IMR-90 (cell line): ENCODE results near the gene MAML3. TPM values are rescaled to one million over a fixed set of nuclear protein-coding genes. Genes with fewer than 3 reads are reported as not detected.

Experiments used
- ATAC-seq: fragments of 200-7000 bp; cut with Tn5 transposase; 2 replicates; pipeline ENCODE4 v1.9.1; 2020; ENCODE audit warnings: low read depth, mild to moderate bottlenecking, moderate library complexity
- BruUV-seq: library from RNA; stranded (reverse); fragments of 400-500 nt; replicated peaks from 2 replicates; lab custom pipeline; 2021; lab: Mats Ljungman, UMichigan
- CTCF ChIA-PET: fragments of 300-600 bp; formaldehyde crosslinking; extraction: SDS; loops from one replicate; lab custom pipeline; 2021; ENCODE audit warnings: antibody characterized with exemption; lab: Yijun Ruan, JAX
- POLR2A ChIA-PET: fragments of 300-600 bp; sonication (Branson Sonifier 250); formaldehyde crosslinking; loops from one replicate; lab custom pipeline; 2022; ENCODE audit warnings: antibody characterized with exemption; ENCODE audit not compliant: unreplicated experiment; lab: Charles Lee
- DNase-seq: peaks from one replicate; pipeline ENCODE4 v3.0.0; 2013
- H2AFZ ChIP-seq: replicated peaks from 2 replicates; pipeline ENCODE3; 2013; ENCODE audit warnings: low read length, mild to moderate bottlenecking; ENCODE audit not compliant: poor library complexity
- H2AK5ac ChIP-seq: 2 replicates; pipeline ENCODE4 v1.6.1; 2013; ENCODE audit warnings: low read depth, low read length, inconsistent platforms
- H2AK9ac ChIP-seq: replicated peaks from 2 replicates; pipeline ENCODE3; 2013; ENCODE audit warnings: mild to moderate bottlenecking, low read depth, low read length, moderate library complexity; ENCODE audit not compliant: poor library complexity
- H2BK120ac ChIP-seq: 2 replicates; pipeline ENCODE4 v1.6.1; 2013; ENCODE audit warnings: low read depth, low read length, inconsistent platforms
- H2BK15ac ChIP-seq: 3 replicates; pipeline ENCODE4 v1.6.1; 2013; ENCODE audit warnings: low read depth, low read length, inconsistent platforms
- H2BK20ac ChIP-seq: 2 replicates; pipeline ENCODE4 v1.6.1; 2013; ENCODE audit warnings: low read depth, mild to moderate bottlenecking, inconsistent platforms, low read length, moderate library complexity
- H2BK5ac ChIP-seq: 2 replicates; pipeline ENCODE4 v1.6.1; 2013; ENCODE audit warnings: mild to moderate bottlenecking, low read depth, low read length, inconsistent platforms; ENCODE audit not compliant: poor library complexity, severe bottlenecking
- H3K14ac ChIP-seq: replicated peaks from 2 replicates; pipeline ENCODE4 v1.6.1; 2013; ENCODE audit warnings: low read depth, low read length, inconsistent platforms
- H3K18ac ChIP-seq: 2 replicates; pipeline ENCODE4 v1.6.1; 2013; ENCODE audit warnings: low read depth, low read length, control low read depth
- H3K23ac ChIP-seq: 2 replicates; pipeline ENCODE4 v1.6.1; 2013; ENCODE audit warnings: low read depth, low read length, inconsistent platforms
- H3K27ac ChIP-seq: 2 replicates; pipeline ENCODE4 v1.5.1; 2013; ENCODE audit warnings: mild to moderate bottlenecking, control low read depth, low read length; ENCODE audit not compliant: insufficient read depth
- H3K27me3 ChIP-seq: 2 replicates; pipeline ENCODE4 v1.6.1; 2013; ENCODE audit warnings: low read length; ENCODE audit not compliant: control insufficient read depth, insufficient read depth
- H3K36me3 ChIP-seq: 2 replicates; pipeline ENCODE4 v1.6.1; 2013; ENCODE audit warnings: low read length, mixed read lengths; ENCODE audit not compliant: control insufficient read depth, insufficient read depth
- H3K4ac ChIP-seq: 2 replicates; pipeline ENCODE4 v1.6.1; 2013; ENCODE audit warnings: low read depth, low read length, inconsistent platforms
- H3K4me1 ChIP-seq: 2 replicates; pipeline ENCODE4 v1.6.1; 2013; ENCODE audit warnings: low read length, mixed read lengths; ENCODE audit not compliant: control insufficient read depth, insufficient read depth
- H3K4me2 ChIP-seq: 2 replicates; pipeline ENCODE4 v1.6.1; 2013; ENCODE audit warnings: low read depth, mild to moderate bottlenecking, control low read depth, low read length, moderate library complexity
- H3K4me3 ChIP-seq: 2 replicates; pipeline ENCODE4 v1.5.1; 2013; ENCODE audit warnings: low read depth, mild to moderate bottlenecking, control low read depth, low read length, moderate library complexity; ENCODE audit not compliant: insufficient read depth
- H3K56ac ChIP-seq: 2 replicates; pipeline ENCODE4 v1.6.1; 2013; ENCODE audit warnings: low read length, inconsistent platforms; ENCODE audit not compliant: insufficient read depth; ENCODE audit errors: extremely low read depth
- H3K79me1 ChIP-seq, 2 experiments: 2 replicates each; pipeline ENCODE4 v1.6.1; 2013; ENCODE audit warnings: low read length in 2 of 2, inconsistent platforms in 1 of 2, low read depth in 1 of 2
- H3K9ac ChIP-seq: 2 replicates; pipeline ENCODE4 v1.6.1; 2013; ENCODE audit warnings: low read depth, low read length, control low read depth
- H3K9me1 ChIP-seq: 2 replicates; pipeline ENCODE4 v1.6.1; 2013; ENCODE audit warnings: low read length, inconsistent platforms; ENCODE audit not compliant: insufficient read depth
- H3K9me3 ChIP-seq: 2 replicates; pipeline ENCODE4 v1.6.1; 2013; ENCODE audit warnings: low read length; ENCODE audit not compliant: control insufficient read depth, insufficient read depth
- H4K20me1 ChIP-seq: 2 replicates; pipeline ENCODE4 v1.6.1; 2013; ENCODE audit warnings: low read length, inconsistent platforms; ENCODE audit not compliant: insufficient read depth
- H4K5ac ChIP-seq: 2 replicates; pipeline ENCODE4 v1.6.1; 2013; ENCODE audit warnings: mild to moderate bottlenecking, low read depth, low read length, control low read depth
- H4K8ac ChIP-seq, 2 experiments: 2 replicates each; pipeline ENCODE4 v1.6.1; 2013; ENCODE audit warnings: low read depth in 2 of 2, low read length in 2 of 2, control low read depth in 1 of 2, inconsistent platforms in 1 of 2
- H4K91ac ChIP-seq: 2 replicates; pipeline ENCODE4 v1.6.1; 2013; ENCODE audit warnings: low read depth, low read length, inconsistent platforms; ENCODE audit not compliant: insufficient read depth
- CEBPB ChIP-seq: IDR thresholded peaks from 2 replicates; pipeline ENCODE4 v1.6.1; 2012; ENCODE audit warnings: low read depth, low read length, improper control_type of control experiment
- FOS ChIP-seq: fragments of 150-350 bp; IDR thresholded peaks from 2 replicates; pipeline ENCODE4 v1.6.1; 2016; ENCODE audit warnings: low read depth, low read length
- RCOR1 ChIP-seq: IDR thresholded peaks from 2 replicates; pipeline ENCODE4 v1.6.1; 2012; ENCODE audit warnings: mild to moderate bottlenecking, low read length, improper control_type of control experiment; ENCODE audit not compliant: insufficient replicate concordance
- WGBS, 2 experiments: methylation state at CpG; one replicate each; pipeline versions ENCODE4 v1.1.5 to v1.1.7; 2013; ENCODE audit warnings: missing lambda C conversion rate in 2 of 2; ENCODE audit not compliant: insufficient read length in 1 of 2; ENCODE audit errors: extremely low coverage in 2 of 2; 5-methylcytosine and 5-hydroxymethylcytosine counted together
- dilution Hi-C: fragments of 300-500 bp; cut with HindIII; formaldehyde crosslinking; loops from one replicate; pipeline ENCODE4 v1.14.3; 2018; ENCODE audit warnings: low sequenced_read_pairs; ENCODE audit not compliant: unreplicated experiment
- in situ Hi-C: fragments of 300-500 bp; cut with MboI; formaldehyde crosslinking; loops from 3 replicates; pipeline ENCODE4 v1.14.3; 2019; ENCODE audit warnings: low sequenced_read_pairs, inconsistent platforms, mixed read lengths
- intact Hi-C: fragments of 100-400 bp; cut with micrococcal nuclease; formaldehyde crosslinking; loops from 2 replicates; pipeline ENCODE4 v1.10.0; 2022
- polyA plus RNA-seq, 3 experiments: library from polyadenylated mRNA; depleted of rRNA; stranded (reverse); fragments of >200 nt; gene quantifications; 2 replicates each; pipeline ENCODE4 v1.2.3, GENCODE V29; 2012; ENCODE audit warnings: low replicate concordance in 1 of 3
- total RNA-seq: library from RNA; depleted of rRNA; stranded (reverse); fragments of >200 nt; gene quantifications from 2 replicates; pipeline ENCODE4 v1.2.3, GENCODE V29; 2012

MAML3 gene
- total and polyA plus RNA-seq, 2 of the 4 experiments (the other 2 are of a cell fraction) = 0.90 to 1.7 TPM

GRCh38 chr4:139797287-139797686, 356.7 kb downstream of the MAML3 start:
- no peak overlapping the region for H3K4me2 ChIP-seq
- no peak overlapping the region for H3K9ac ChIP-seq
- no peak for ATAC-seq
- no peaks in the 10 kb centered on the region for H3K27me3 ChIP-seq
- H3K56ac ChIP-seq = no peak overlapping the region
- ChIA-PET CTCF (no interaction called here), POLR2A (no interaction called here)
- WGBS, 2 experiments = no CpG with 5 or more reads among the region's 2 CpGs
- no peak overlapping the region for H3K14ac ChIP-seq
- no peak overlapping the region for H3K18ac ChIP-seq
- H2BK20ac ChIP-seq = no peak overlapping the region
- H3K4me3 ChIP-seq = no peak overlapping the region
- dilution Hi-C loops = no loop called here
- H4K5ac ChIP-seq = no peak overlapping the region
- H2AK5ac ChIP-seq = no peak overlapping the region
- H3K23ac ChIP-seq = no peak overlapping the region
- peaks cover 3% of the 10 kb centered on the region for H3K4me1 ChIP-seq
- H3K79me1 ChIP-seq = no peaks in the 10 kb centered on the region; a peak in 1 of 4 replicates
- DNase-seq = no peak
- intact Hi-C loops = no loop called here
- no peak for TF ChIP-seq CEBPB
- no peak for TF ChIP-seq FOS
- no peak for TF ChIP-seq RCOR1
- H2AK9ac ChIP-seq = no peak overlapping the region
- BruUV-seq = no TSS peak
- H4K91ac ChIP-seq = no peak overlapping the region
- no peak overlapping the region for H3K27ac ChIP-seq
- no peaks in the 10 kb centered on the region for H3K9me3 ChIP-seq
- no peak overlapping the region for H2BK15ac ChIP-seq
- no peaks in the 10 kb centered on the region; the same call in 1 of the 2 replicates for H3K9me1 ChIP-seq
- H2BK5ac ChIP-seq = no peak overlapping the region
- H4K20me1 ChIP-seq = no peaks in the 10 kb centered on the region
- H2AFZ ChIP-seq = no peak overlapping the region
- H3K4ac ChIP-seq = no peak overlapping the region
- in situ Hi-C loops = no loop called here
- H2BK120ac ChIP-seq = no peak overlapping the region
- no peak overlapping the region for H4K8ac ChIP-seq
- H3K36me3 ChIP-seq = no peaks in the 10 kb centered on the region
